SK-N-SH treated with all-trans-retinoic acid at 6 μM for 48 hours (cell line): ENCODE results near the gene ATG13.

Experiments used
- ATAC-seq: fragments of 200-7000 bp; cut with Tn5 transposase; 3 replicates; pipeline ENCODE4 v1.9.1; 2020; ENCODE audit warnings: mild to moderate bottlenecking, moderate library complexity
- BACH2 ChIP-seq: fragments of 250-450 bp; sonication (Bioruptor Pico); IDR thresholded peaks from 2 replicates; pipeline ENCODE4 v1.9.0; 2021; ENCODE audit warnings: mild to moderate bottlenecking, borderline replicate concordance
- CREB5 ChIP-seq: fragments of 250-450 bp; sonication (Bioruptor Pico); IDR thresholded peaks from 2 replicates; pipeline ENCODE4 v1.5.1; 2020; ENCODE audit warnings: low read depth, mild to moderate bottlenecking, moderate library complexity
- CSDC2 ChIP-seq: fragments of 250-450 bp; sonication (Bioruptor Pico); IDR thresholded peaks from 2 replicates; pipeline ENCODE4 v1.5.0; 2020; ENCODE audit warnings: mild to moderate bottlenecking, moderate library complexity
- ESRRG ChIP-seq: fragments of 250-450 bp; sonication (Bioruptor Pico); IDR thresholded peaks from 2 replicates; pipeline ENCODE4 v1.6.1; 2021; ENCODE audit warnings: mild to moderate bottlenecking
- GLIS3 ChIP-seq: fragments of 250-450 bp; sonication (Bioruptor Pico); IDR thresholded peaks from 2 replicates; pipeline ENCODE4 v1.5.0; 2020; ENCODE audit warnings: mild to moderate bottlenecking, moderate library complexity
- ISL1 ChIP-seq: fragments of 250-450 bp; sonication (Bioruptor Pico); IDR thresholded peaks from 2 replicates; pipeline ENCODE4 v2.1.2; 2022; ENCODE audit warnings: mild to moderate bottlenecking, moderate library complexity
- OSR1 ChIP-seq: fragments of 250-450 bp; sonication (Bioruptor Pico); IDR thresholded peaks from 2 replicates; pipeline ENCODE4 v1.8.0; 2022; ENCODE audit warnings: moderate library complexity, mild to moderate bottlenecking, inconsistent platforms
- PATZ1 ChIP-seq: fragments of 250-450 bp; sonication (Bioruptor Pico); IDR thresholded peaks from 2 replicates; pipeline ENCODE4 v1.8.0; 2020; ENCODE audit warnings: mild to moderate bottlenecking, moderate library complexity, borderline replicate concordance
- POU6F1 ChIP-seq: fragments of 250-450 bp; sonication (Bioruptor Pico); IDR thresholded peaks from 2 replicates; pipeline ENCODE4 v1.8.0; 2021; ENCODE audit warnings: low read depth, mild to moderate bottlenecking, moderate library complexity, borderline replicate concordance
- PPARA ChIP-seq: fragments of 250-450 bp; sonication (Bioruptor Pico); IDR thresholded peaks from 2 replicates; pipeline ENCODE4 v1.5.0; 2020; ENCODE audit warnings: mild to moderate bottlenecking, borderline replicate concordance
- RARB ChIP-seq: fragments of 250-450 bp; sonication (Bioruptor Pico); IDR thresholded peaks from 2 replicates; pipeline ENCODE4 v1.8.0; 2021; ENCODE audit warnings: mild to moderate bottlenecking, moderate library complexity
- SNAI2 ChIP-seq: fragments of 250-450 bp; sonication (Bioruptor Pico); IDR thresholded peaks from 2 replicates; pipeline ENCODE4 v1.5.0; 2020; ENCODE audit warnings: mild to moderate bottlenecking, moderate library complexity
- TCF4 ChIP-seq: fragments of 250-450 bp; sonication (Bioruptor Pico); IDR thresholded peaks from 2 replicates; pipeline ENCODE4 v1.8.0; 2021; ENCODE audit warnings: mild to moderate bottlenecking, moderate library complexity, borderline replicate concordance
- TSHZ2 ChIP-seq: fragments of 250-450 bp; sonication (Bioruptor Pico); IDR thresholded peaks from 2 replicates; pipeline ENCODE4 v1.5.0; 2020; ENCODE audit warnings: mild to moderate bottlenecking, moderate library complexity
- ZC3H10 ChIP-seq: fragments of 250-450 bp; sonication (Bioruptor Pico); IDR thresholded peaks from 2 replicates; pipeline ENCODE4 v1.5.1; 2021; ENCODE audit warnings: mild to moderate bottlenecking, moderate library complexity
- ZFP3 ChIP-seq: fragments of 250-450 bp; sonication (Bioruptor Pico); IDR thresholded peaks from 2 replicates; pipeline ENCODE4 v1.5.0; 2020; ENCODE audit warnings: mild to moderate bottlenecking, moderate library complexity
- ZFP30 ChIP-seq: fragments of 450-650 bp; formaldehyde crosslinking; IDR thresholded peaks from 2 replicates; pipeline ENCODE4 v1.5.0; 2022; ENCODE audit warnings: mild to moderate bottlenecking, moderate library complexity
- ZNF565 ChIP-seq: fragments of 450-650 bp; formaldehyde crosslinking; conservative IDR thresholded peaks from 2 replicates; pipeline ENCODE4 v1.5.0; 2020; ENCODE audit warnings: low read depth, mild to moderate bottlenecking, moderate library complexity
- ZNF70 ChIP-seq: fragments of 450-650 bp; formaldehyde crosslinking; IDR thresholded peaks from 2 replicates; pipeline ENCODE4 v1.5.0; 2020; ENCODE audit warnings: mild to moderate bottlenecking, moderate library complexity
- ZNF8 ChIP-seq: fragments of 450-650 bp; formaldehyde crosslinking; IDR thresholded peaks from 2 replicates; pipeline ENCODE4 v1.5.0; 2020; ENCODE audit warnings: mild to moderate bottlenecking, moderate library complexity

ATG13 gene

GRCh38 chr11:46655631-46656030 lies 38.3 kb downstream of the ATG13 start (continued):
- TF ChIP-seq TCF4 (no peak), CSDC2 (CRISPR knock-in tag) (no peak)

GRCh38 chr11:46657186-46657585 lies 39.8 kb downstream of the ATG13 start:
- no peak for ATAC-seq
- TF ChIP-seq BACH2 (CRISPR knock-in tag): no peak

GRCh38 chr11:46658259-46658658 lies 40.9 kb downstream of the ATG13 start:
- TF ChIP-seq BACH2 (CRISPR knock-in tag): no peak
- TF ChIP-seq ZFP30: no peak
- no peak for TF ChIP-seq RARB
- TF ChIP-seq CSDC2 (CRISPR knock-in tag): no peak
- no peak for TF ChIP-seq ISL1 (CRISPR knock-in tag)
- TF ChIP-seq CREB5 (CRISPR knock-in tag): no peak
- no peak for TF ChIP-seq ZNF565 (CRISPR knock-in tag)
- no peak for TF ChIP-seq ZNF70 (CRISPR knock-in tag)
- no peak for TF ChIP-seq TCF4
- TF ChIP-seq ZNF8 (CRISPR knock-in tag): no peak
- no peak for TF ChIP-seq ESRRG (CRISPR knock-in tag)
- TF ChIP-seq ZC3H10 (CRISPR knock-in tag): no peak
- TF ChIP-seq TSHZ2: no peak
- no peak for TF ChIP-seq SNAI2
- no peak for TF ChIP-seq GLIS3 (CRISPR knock-in tag)
- TF ChIP-seq PPARA: no peak
- no peak for TF ChIP-seq ZFP3
- TF ChIP-seq OSR1 (CRISPR knock-in tag): no peak
- ATAC-seq: no peak

- TF ChIP-seq TSHZ2 (no peak), POU6F1 (CRISPR knock-in tag) (no peak), ISL1 (CRISPR knock-in tag) (no peak), TCF4 (no peak), ZC3H10 (CRISPR knock-in tag) (no peak)
- ATAC-seq: no peak
Observed at GRCh38 chr11:46659908-46660307, 42.6 kb downstream of the ATG13 start.

- ATAC-seq: no peak
- no peak for TF ChIP-seq TSHZ2
- no peak for TF ChIP-seq ZNF70 (CRISPR knock-in tag)
- TF ChIP-seq PATZ1: no peak
- no peak for TF ChIP-seq CREB5 (CRISPR knock-in tag)
Observed at GRCh38 chr11:46661836-46662235, 44.5 kb downstream of the ATG13 start.
